GM19468 (cell line): ENCODE data around the gene EVI5.
"Not testable (repeated sequence)": the region's sequence is repeated elsewhere in the genome, so short reads cannot be mapped to it uniquely, and the experiment has no call there.

Experiments
- ATAC-seq: cut with Tn5 transposase; IDR thresholded peaks from one replicate; pipeline ENCODE4 v1.9.1; 2021; ENCODE audit warnings: mild to moderate bottlenecking, moderate library complexity, moderate number of reproducible peaks; ENCODE audit not compliant: unreplicated experiment; ENCODE audit errors: extremely low read depth

EVI5 gene

DNA sequence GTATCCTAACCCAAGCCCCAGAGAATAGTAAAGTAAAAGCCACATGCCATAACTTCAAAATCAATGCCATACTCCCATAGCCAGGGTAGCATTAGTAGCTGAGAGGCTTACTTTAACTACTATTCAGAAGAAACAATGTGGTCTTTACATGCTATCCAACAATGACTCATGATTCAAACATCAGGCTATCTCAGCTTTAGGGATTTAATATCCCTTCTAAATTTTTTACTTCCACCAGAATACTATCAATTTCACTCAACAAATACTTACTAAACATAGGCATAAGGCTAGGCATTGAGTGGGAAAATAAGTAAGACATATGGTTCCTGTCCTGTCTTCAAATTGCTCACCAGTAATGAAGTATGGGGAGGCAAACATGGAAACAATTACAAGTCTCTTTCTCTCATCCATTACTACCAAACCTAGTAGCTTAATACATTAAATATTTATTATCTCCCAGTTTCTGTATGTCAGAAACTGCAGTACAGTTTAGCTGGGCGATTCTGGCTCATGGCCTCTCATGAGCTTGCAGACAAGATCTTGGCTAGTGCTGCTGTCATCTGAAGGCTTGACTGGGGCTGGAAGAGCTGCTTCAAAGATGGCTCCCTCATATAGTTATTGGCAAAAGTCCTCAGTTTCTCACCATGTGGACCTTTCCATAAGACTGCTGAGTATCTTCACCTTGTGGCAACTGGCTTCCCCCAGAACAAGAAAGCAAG lies 30.7 kb downstream of the EVI5 start:
- ATAC-seq = no peak

DNA sequence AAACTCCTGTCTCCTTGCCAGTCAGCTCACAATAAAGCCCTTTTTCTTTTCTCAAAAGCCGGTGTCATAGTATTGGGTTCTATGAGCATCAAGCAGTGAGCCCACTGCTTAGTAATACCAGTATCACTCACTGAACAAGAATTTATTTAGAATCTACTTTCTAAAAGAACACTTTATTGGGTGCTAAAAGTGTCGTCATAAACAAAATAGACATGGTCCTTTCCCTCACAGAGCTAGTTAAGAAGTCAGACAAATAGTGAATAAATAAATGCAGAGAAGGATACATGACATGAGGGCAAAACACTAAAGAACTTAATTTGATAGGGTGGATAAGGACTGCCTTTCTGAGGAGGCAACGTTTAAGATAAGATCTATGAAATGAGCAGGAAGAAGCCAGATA lies 32.2 kb downstream of the EVI5 start:
- ATAC-seq = no peak

- no peak for ATAC-seq
Observed at GRCh38 chr1:92749024-92749634, 35.8 kb downstream of the EVI5 start.

DNA sequence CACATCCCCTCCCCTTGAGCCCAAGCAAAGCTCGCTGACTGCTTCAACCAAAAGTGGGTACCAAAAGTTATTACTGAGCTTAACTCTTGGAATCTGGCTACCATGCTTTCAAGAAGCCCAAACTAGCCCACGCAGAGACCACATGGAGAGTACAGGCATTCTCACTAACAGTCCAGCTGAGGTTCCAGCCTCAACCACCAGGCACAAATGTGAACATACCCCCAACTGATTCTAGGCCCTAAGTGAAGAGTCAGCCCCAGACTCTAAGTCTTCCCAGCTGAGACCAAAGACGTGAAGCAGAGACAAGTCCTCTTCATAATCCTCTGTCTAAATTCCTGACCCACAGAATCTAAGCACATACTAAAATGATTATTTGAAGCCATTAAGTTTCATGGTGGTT lies 36.8 kb downstream of the EVI5 start:
- no peak for ATAC-seq

DNA sequence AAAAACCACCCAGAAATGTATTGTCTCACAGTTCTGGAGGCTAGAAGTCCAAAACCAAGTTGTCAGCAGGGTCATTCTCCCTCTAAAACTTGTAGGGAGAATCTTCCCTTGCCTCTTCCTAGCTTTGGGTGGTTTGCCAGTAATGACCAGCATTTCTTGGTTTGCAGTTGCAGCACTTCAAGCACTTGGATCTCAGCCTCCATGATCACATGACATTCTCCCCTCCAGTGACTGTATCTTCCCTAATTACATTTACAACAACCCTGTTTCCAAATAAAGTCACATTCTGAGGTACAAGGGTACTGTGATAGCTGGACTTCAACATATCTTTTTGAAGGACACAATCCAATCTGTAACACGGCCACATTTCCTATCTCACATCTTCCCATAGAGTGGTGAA lies 37.2 kb downstream of the EVI5 start:
- no peak for ATAC-seq

- ATAC-seq = not testable (repeated sequence)
Observed at GRCh38 chr1:92746255-92746654, 38.7 kb downstream of the EVI5 start.

- ATAC-seq = no peak
Observed at GRCh38 chr1:92743221-92743620, 41.7 kb downstream of the EVI5 start.

DNA sequence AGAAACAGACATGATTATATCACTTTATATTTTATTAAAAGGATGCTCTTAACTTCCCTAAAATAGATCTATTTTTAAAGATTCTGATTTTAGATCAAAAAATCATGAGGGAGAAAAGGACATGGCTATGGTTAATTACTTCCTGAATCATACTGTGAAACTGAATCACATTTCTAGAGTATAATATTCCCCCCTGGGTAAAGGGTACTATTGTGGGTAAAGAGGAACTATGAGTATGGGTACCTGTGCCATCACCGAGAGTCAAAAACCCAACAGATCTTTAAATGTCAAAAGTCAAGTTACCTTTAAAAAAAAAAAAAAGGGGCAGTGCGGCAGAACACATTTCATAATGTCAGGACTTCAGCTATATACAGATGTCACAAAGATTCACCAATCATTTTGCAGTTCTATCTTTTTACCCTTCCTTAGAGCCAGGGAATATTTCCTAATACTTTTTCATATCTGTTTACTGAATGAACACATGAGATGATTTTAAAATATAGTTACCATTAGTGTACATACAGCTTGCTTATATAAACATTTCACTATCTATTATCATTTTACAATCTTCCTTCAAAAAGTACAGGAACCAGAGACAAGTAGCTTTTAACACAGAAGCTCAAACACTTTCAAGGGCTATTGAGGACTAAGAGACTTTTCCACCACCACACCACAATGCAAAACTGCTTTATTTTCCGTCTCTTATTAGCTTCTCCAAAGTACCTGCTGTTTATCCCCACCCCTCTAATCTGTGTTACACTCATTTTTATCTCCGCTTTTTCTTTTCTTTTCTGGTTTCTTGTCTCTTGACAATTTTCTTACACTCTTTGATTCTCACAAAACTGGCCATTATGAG lies 45.0 kb downstream of the EVI5 start:
- no peak for ATAC-seq

DNA sequence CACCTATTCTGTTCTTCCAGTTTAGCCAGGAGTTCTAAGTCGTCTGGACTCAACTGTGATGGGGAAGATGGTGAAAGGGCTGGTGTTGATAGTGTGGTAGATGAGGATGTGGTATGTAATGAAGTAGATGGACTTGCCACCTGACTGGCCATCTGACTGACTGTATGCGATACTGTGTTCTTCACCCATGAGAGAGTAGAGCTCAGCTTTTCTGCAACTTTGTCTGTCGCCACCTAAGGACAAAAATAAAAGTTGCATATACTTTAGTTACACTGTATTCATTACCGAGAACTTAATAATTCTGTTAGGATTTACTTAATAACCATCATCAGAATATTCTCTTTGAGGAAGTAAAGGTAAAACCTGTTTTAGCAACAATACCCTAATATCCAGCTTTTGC lies 48.5 kb downstream of the EVI5 start:
- no peak for ATAC-seq

- no peak for ATAC-seq
Observed at GRCh38 chr1:92730476-92730875, 54.4 kb downstream of the EVI5 start.

DNA sequence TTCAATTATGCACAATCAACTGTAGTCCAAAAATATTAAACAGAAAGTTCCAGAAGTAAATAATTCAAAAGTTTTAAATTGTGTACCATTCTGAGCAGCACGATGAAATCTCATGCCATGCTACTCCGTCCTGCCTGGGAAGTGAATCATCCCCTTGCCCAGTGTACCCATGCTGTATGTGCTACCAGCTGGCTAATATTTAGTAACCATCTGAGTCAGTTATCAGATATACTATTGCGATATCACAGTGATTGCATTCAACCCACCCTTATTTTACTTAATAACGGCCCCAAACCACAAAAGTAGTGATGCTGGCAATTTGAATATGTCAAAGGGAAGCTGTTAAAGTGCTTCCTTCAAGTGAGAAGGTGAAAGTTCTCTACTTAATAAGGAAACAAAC lies 56.2 kb downstream of the EVI5 start:
- ATAC-seq = no peak

- not testable (repeated sequence) for ATAC-seq
Observed at GRCh38 chr1:92723713-92724112, 61.2 kb downstream of the EVI5 start.

- ATAC-seq = no peak
Observed at GRCh38 chr1:92721886-92722285, 63.0 kb downstream of the EVI5 start.

DNA sequence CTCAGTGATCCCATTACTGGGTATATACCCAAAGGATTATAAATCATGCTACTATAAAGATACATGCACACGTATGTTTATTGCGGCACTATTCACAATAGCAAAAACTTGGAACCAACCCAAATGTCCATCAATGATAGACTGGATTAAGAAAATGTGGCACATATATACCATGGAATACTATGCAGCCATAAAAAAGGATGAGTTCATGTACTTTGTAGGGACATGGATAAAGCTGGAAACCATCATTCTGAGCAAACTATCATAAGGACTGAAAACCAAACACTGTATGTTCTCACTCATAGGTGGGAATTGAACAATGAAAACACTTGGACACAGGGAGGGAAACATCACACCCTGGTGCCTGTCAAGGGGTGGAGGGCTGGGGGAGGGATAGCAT lies 63.8 kb downstream of the EVI5 start:
- ATAC-seq = not testable (repeated sequence)

DNA sequence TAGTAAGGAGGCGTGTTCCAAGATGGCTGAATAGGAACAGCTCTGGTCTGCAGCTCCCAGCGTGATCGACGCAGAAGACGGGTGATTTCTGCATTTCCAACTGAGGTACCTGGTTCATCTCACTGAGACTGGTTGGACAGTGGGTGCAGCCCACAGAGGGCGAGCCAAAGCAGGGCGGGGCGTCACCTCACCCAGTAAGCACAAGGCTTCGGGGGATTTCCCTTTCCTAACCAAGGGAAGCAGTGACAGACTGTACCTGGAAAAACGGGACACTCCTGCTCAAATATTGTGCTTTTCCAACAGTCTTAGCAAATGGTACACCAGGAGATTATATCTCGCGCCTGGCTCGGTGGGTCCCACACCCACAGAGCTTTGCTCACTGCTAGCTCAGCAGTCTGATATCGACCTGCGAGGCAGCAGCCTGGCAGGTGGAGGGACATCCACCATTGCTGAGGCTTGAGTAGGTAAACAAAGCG lies 69.4 kb downstream of the EVI5 start:
- ATAC-seq = not testable (repeated sequence)

DNA sequence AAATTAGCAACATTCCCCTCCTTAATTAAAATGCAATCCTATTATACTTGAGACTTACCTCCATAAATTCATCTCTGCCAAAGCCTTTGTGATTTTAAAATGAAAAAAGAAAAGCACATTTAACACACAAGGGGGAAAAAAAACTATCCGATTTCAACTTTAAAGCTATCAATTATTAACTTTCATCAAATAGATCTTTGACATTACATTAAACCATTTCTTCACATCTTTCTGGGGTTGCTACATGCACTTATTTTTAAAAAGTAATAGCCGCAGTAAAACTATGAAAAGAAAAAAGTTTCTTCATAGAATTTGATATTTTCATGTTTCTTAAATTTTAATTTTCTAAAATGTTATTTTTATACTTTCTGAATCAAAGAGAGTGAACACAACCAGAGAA lies 71.0 kb downstream of the EVI5 start:
- ATAC-seq = no peak

- ATAC-seq = no peak
Observed at GRCh38 chr1:92711473-92712165, 73.3 kb downstream of the EVI5 start.

GRCh38 chr1:92709738-92710137 lies 75.2 kb downstream of the EVI5 start:
- no peak for ATAC-seq

- ATAC-seq = no peak
Observed at GRCh38 chr1:92708368-92708950, 76.4 kb downstream of the EVI5 start.

GRCh38 chr1:92707709-92708108 lies 77.2 kb downstream of the EVI5 start:
- no peak for ATAC-seq
